GM23338 (cell line): ENCODE data around the gene LMNA. TPM values are rescaled to one million over a fixed set of nuclear protein-coding genes. Genes with fewer than 3 reads are reported as not detected.
A peak's percentile ranks its signal among the peaks of the same experiment; 100 is the strongest.

Experiments
- ATAC-seq: fragments of 200-7000 bp; cut with Tn5 transposase; 3 replicates; pipeline ENCODE4 v1.9.1; 2020
- DNase-seq: peaks from one replicate; pipeline ENCODE4 v3.0.0-alpha.2; 2015; ENCODE audit warnings: low spot score
- H2AFZ ChIP-seq: fragments of 200-600 bp; sonication (generic); 2 replicates; pipeline ENCODE4 v1.8.0; 2016; ENCODE audit warnings: antibody characterized with exemption, mild to moderate bottlenecking, moderate library complexity
- H3F3A ChIP-seq: fragments of 200-600 bp; sonication (generic); replicated peaks from 2 replicates; pipeline ENCODE4 v1.8.0; 2017; ENCODE audit warnings: antibody characterized with exemption, mixed run types, low read depth
- H3K27ac ChIP-seq: fragments of 200-600 bp; sonication (generic); 2 replicates; pipeline ENCODE4 v1.6.1; 2016; ENCODE audit warnings: low read depth
- H3K27me3 ChIP-seq: fragments of 200-600 bp; sonication (generic); 2 replicates; pipeline ENCODE4 v1.8.0; 2016; ENCODE audit warnings: mild to moderate bottlenecking, mixed run types, moderate library complexity; ENCODE audit not compliant: insufficient read depth
- H3K36me3 ChIP-seq: fragments of 200-600 bp; sonication (generic); 2 replicates; pipeline ENCODE4 v1.8.0; 2016; ENCODE audit warnings: mild to moderate bottlenecking; ENCODE audit not compliant: insufficient read depth
- H3K4me1 ChIP-seq: fragments of 200-600 bp; sonication (generic); 2 replicates; pipeline ENCODE4 v1.8.0; 2016; ENCODE audit warnings: mild to moderate bottlenecking, moderate library complexity; ENCODE audit not compliant: insufficient read depth
- H3K4me2 ChIP-seq: fragments of 200-600 bp; sonication (generic); 2 replicates; pipeline ENCODE4 v1.7.1; 2017; ENCODE audit warnings: mixed run types
- H3K4me3 ChIP-seq: fragments of 200-600 bp; sonication (generic); 2 replicates; pipeline ENCODE4 v1.6.1; 2016; ENCODE audit warnings: mixed run types
- H3K79me2 ChIP-seq: fragments of 200-600 bp; sonication (generic); replicated peaks from 2 replicates; pipeline ENCODE4 v1.8.0; 2017; ENCODE audit warnings: mild to moderate bottlenecking; ENCODE audit not compliant: insufficient read depth
- H3K9me2 ChIP-seq: fragments of 200-600 bp; sonication (generic); 2 replicates; pipeline ENCODE4 v1.8.0; 2017; ENCODE audit not compliant: insufficient read depth
- H4K20me1 ChIP-seq: fragments of 200-600 bp; sonication (generic); replicated peaks from 2 replicates; pipeline ENCODE4 v1.8.0; 2017; ENCODE audit warnings: mild to moderate bottlenecking; ENCODE audit not compliant: insufficient read depth
- H3K27ac Mint-ChIP-seq: 2 replicates; pipeline ENCODE4 v1.8.0; 2020; ENCODE audit warnings: inconsistent platforms, mild to moderate bottlenecking, moderate library complexity, mixed read lengths
- H3K27me3 Mint-ChIP-seq: 3 replicates; pipeline ENCODE4 v1.8.0; 2022; ENCODE audit warnings: low read depth, mild to moderate bottlenecking, moderate library complexity, mixed read lengths, inconsistent platforms; ENCODE audit not compliant: insufficient read depth, poor library complexity
- H3K36me3 Mint-ChIP-seq: 3 replicates; pipeline ENCODE4 v1.8.0; 2021; ENCODE audit warnings: low read depth, mild to moderate bottlenecking, inconsistent platforms, moderate library complexity, mixed read lengths
- H3K4me1 Mint-ChIP-seq: 3 replicates; pipeline ENCODE4 v1.8.0; 2020; ENCODE audit warnings: mild to moderate bottlenecking, inconsistent platforms, mixed read lengths
- H3K4me3 Mint-ChIP-seq: 3 replicates; pipeline ENCODE4 v1.8.0; 2021; ENCODE audit warnings: moderate library complexity, mild to moderate bottlenecking, inconsistent platforms, mixed read lengths
- H3K9me3 Mint-ChIP-seq: 3 replicates; pipeline ENCODE4 v1.8.0; 2020; ENCODE audit warnings: moderate library complexity, mild to moderate bottlenecking, inconsistent platforms, mixed read lengths
- CREB1 ChIP-seq: fragments of 250-450 bp; sonication (Bioruptor Pico); IDR thresholded peaks from 2 replicates; pipeline ENCODE4 v1.5.0; 2020; ENCODE audit warnings: low read depth, mild to moderate bottlenecking, moderate library complexity
- CTCF ChIP-seq, 2 experiments: fragments of 200-600 bp in 1 of 2; sonication (generic) in 1 of 2; conservative IDR thresholded peaks; 2 replicates each; pipeline versions ENCODE4 v1.5.1 to v1.6.1; 2016 to 2017; ENCODE audit warnings: antibody characterized with exemption in 2 of 2, low read depth in 2 of 2, mild to moderate bottlenecking in 2 of 2, moderate library complexity in 1 of 2
- ETS1 ChIP-seq: IDR thresholded peaks from 2 replicates; pipeline ENCODE4 v1.6.1; 2016; ENCODE audit warnings: antibody characterized with exemption
- EZH2 ChIP-seq: fragments of 200-600 bp; sonication (generic); IDR thresholded peaks from one replicate; pipeline ENCODE4 v1.8.0; 2017; ENCODE audit warnings: antibody characterized with exemption, mild to moderate bottlenecking, low read depth; ENCODE audit not compliant: unreplicated experiment
- EZH2phosphoT487 ChIP-seq: fragments of 200-600 bp; sonication (generic); IDR thresholded peaks from one replicate; pipeline ENCODE4 v1.8.1; 2018; ENCODE audit warnings: antibody characterized with exemption; ENCODE audit not compliant: unreplicated experiment
- JUNB ChIP-seq: IDR thresholded peaks from one replicate; pipeline ENCODE4 v1.6.1; 2016; ENCODE audit warnings: antibody characterized with exemption; ENCODE audit not compliant: unreplicated experiment
- NANOG ChIP-seq: IDR thresholded peaks from 2 replicates; pipeline ENCODE4 v1.6.1; 2016; ENCODE audit warnings: antibody characterized with exemption, borderline replicate concordance
- POLR2AphosphoS5 ChIP-seq: IDR thresholded peaks from 2 replicates; pipeline ENCODE4 v1.6.1; 2016; ENCODE audit warnings: antibody characterized with exemption, low read depth
- STAT1 ChIP-seq: IDR thresholded peaks from one replicate; pipeline ENCODE4 v1.6.1; 2016; ENCODE audit warnings: antibody characterized with exemption; ENCODE audit not compliant: unreplicated experiment
- ZNF114 ChIP-seq: fragments of 250-450 bp; sonication (Bioruptor Pico); IDR thresholded peaks from 2 replicates; pipeline ENCODE4 v1.5.0; 2020; ENCODE audit warnings: mild to moderate bottlenecking, moderate library complexity
- ZNF331 ChIP-seq: fragments of 250-450 bp; sonication (Bioruptor Pico); IDR thresholded peaks from 2 replicates; pipeline ENCODE4 v1.5.0; 2020; ENCODE audit warnings: low read depth, mild to moderate bottlenecking, moderate library complexity
- polyA plus RNA-seq: library from polyadenylated mRNA; unstranded; fragments of >200 nt; fragmentation: Nextera tagmentation; extraction: Ambion mirVana; gene quantifications from 2 replicates; pipeline ENCODE4 v1.2.1, GENCODE V29; 2016
- total RNA-seq: library from RNA; depleted of rRNA; stranded (reverse); fragments of >200 nt; shearing (Covaris generic); gene quantifications from 2 replicates; pipeline ENCODE4 v1.2.3, GENCODE V29; 2014
- TF ChIP-seq, protein P1 (sequence below): fragments of 250-450 bp; sonication (Bioruptor Pico); IDR thresholded peaks from 2 replicates; pipeline ENCODE4 v1.5.0; 2020; ENCODE audit warnings: mild to moderate bottlenecking, moderate library complexity
- TF ChIP-seq, protein P2 (sequence below): IDR thresholded peaks from one replicate; pipeline ENCODE4 v1.6.1; 2018; ENCODE audit warnings: antibody characterized with exemption; ENCODE audit not compliant: unreplicated experiment

The LMNA gene
- total and polyA plus RNA-seq, 2 experiments from 2014 or later, result 35.5 to 56.3 TPM

DNA sequence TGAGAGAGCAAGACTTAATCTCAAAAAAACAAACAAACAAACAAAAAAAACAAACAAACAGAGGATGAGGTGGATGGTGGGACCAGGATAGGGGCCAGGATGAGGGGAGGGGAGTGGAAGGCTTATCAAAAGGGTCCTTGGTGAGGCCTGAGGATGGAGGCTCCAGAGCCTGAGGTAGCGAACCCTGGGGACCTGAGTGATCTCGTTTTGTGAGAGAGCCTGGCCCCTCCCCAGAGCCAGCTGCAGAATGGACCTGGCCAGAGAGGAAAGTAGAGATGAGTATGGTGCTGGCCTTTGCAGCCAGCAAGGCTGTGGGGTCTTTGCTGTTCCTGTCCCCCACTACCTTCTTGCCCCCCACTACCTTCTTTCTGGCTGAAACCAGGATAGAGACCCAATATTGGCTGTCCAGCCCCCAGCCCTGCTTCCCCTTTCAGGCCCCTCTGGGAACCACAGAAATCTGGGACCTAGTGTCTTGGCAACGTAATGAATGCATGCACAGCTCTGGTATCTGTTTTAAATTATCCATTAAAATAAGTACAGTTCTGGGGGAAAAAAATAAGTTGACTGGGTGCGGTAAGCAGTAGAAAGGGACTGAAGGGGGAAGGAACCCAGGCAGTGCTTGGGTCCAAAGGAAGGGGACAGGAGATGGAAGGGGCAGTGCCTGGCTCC lies 1.1 kb upstream of the LMNA start:
- peak overlapping the region; percentile 99 for H3K4me3 ChIP-seq
- Mint-ChIP-seq H3K36me3 (no peaks in the 10 kb centered on the region), H3K4me3 (peak overlapping the region; percentile 90), H3K27ac (no peak overlapping the region), H3K4me1 (peaks cover 31% of the 10 kb centered on the region), H3K9me3 (no peaks in the 10 kb centered on the region), H3K27me3 (peaks cover 36% of the 10 kb centered on the region)
- no peak overlapping the region for H3K27ac ChIP-seq
- no peak for DNase-seq
- H4K20me1 ChIP-seq, result no peaks in the 10 kb centered on the region; the same call in 1 of the 2 replicates
- no peaks in the 10 kb centered on the region for H3K36me3 ChIP-seq
- H2AFZ ChIP-seq, result no peak overlapping the region
- H3K4me2 ChIP-seq, result peak overlapping the region; percentile 99
- no peaks in the 10 kb centered on the region for H3K9me2 ChIP-seq
- no peak for ATAC-seq
- H3F3A ChIP-seq, result 0 out of 2 replicates have a peak, but pooled peaks cover 20% of the 10 kb centered on the region
- H3K27me3 ChIP-seq, result peaks cover 12% of the 10 kb centered on the region; the same call in 1 of the 2 replicates
- peaks cover 20% of the 10 kb centered on the region for H3K4me1 ChIP-seq
- H3K79me2 ChIP-seq, result peaks cover 22% of the 10 kb centered on the region
- TF ChIP-seq ETS1, result no peak
- TF ChIP-seq STAT1, result no peak
- TF ChIP-seq EZH2phosphoT487, result no peak
- TF ChIP-seq, protein P1, sequence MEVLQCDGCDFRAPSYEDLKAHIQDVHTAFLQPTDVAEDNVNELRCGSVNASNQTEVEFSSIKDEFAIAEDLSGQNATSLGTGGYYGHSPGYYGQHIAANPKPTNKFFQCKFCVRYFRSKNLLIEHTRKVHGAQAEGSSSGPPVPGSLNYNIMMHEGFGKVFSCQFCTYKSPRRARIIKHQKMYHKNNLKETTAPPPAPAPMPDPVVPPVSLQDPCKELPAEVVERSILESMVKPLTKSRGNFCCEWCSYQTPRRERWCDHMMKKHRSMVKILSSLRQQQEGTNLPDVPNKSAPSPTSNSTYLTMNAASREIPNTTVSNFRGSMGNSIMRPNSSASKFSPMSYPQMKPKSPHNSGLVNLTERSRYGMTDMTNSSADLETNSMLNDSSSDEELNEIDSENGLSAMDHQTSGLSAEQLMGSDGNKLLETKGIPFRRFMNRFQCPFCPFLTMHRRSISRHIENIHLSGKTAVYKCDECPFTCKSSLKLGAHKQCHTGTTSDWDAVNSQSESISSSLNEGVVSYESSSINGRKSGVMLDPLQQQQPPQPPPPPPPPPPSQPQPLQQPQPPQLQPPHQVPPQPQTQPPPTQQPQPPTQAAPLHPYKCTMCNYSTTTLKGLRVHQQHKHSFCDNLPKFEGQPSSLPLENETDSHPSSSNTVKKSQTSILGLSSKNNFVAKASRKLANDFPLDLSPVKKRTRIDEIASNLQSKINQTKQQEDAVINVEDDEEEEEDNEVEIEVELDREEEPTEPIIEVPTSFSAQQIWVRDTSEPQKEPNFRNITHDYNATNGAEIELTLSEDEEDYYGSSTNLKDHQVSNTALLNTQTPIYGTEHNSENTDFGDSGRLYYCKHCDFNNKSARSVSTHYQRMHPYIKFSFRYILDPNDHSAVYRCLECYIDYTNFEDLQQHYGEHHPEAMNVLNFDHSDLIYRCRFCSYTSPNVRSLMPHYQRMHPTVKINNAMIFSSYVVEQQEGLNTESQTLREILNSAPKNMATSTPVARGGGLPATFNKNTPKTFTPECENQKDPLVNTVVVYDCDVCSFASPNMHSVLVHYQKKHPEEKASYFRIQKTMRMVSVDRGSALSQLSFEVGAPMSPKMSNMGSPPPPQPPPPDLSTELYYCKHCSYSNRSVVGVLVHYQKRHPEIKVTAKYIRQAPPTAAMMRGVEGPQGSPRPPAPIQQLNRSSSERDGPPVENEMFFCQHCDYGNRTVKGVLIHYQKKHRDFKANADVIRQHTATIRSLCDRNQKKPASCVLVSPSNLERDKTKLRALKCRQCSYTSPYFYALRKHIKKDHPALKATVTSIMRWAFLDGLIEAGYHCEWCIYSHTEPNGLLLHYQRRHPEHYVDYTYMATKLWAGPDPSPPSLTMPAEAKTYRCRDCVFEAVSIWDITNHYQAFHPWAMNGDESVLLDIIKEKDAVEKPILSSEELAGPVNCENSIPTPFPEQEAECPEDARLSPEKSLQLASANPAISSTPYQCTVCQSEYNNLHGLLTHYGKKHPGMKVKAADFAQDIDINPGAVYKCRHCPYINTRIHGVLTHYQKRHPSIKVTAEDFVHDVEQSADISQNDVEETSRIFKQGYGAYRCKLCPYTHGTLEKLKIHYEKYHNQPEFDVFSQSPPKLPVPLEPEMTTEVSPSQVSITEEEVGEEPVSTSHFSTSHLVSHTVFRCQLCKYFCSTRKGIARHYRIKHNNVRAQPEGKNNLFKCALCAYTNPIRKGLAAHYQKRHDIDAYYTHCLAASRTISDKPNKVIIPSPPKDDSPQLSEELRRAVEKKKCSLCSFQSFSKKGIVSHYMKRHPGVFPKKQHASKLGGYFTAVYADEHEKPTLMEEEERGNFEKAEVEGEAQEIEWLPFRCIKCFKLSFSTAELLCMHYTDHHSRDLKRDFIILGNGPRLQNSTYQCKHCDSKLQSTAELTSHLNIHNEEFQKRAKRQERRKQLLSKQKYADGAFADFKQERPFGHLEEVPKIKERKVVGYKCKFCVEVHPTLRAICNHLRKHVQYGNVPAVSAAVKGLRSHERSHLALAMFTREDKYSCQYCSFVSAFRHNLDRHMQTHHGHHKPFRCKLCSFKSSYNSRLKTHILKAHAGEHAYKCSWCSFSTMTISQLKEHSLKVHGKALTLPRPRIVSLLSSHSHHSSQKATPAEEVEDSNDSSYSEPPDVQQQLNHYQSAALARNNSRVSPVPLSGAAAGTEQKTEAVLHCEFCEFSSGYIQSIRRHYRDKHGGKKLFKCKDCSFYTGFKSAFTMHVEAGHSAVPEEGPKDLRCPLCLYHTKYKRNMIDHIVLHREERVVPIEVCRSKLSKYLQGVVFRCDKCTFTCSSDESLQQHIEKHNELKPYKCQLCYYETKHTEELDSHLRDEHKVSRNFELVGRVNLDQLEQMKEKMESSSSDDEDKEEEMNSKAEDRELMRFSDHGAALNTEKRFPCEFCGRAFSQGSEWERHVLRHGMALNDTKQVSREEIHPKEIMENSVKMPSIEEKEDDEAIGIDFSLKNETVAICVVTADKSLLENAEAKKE (CRISPR knock-in tag), result no peak
- TF ChIP-seq CTCF (conservative IDR thresholded peaks at IDR 0.05; ENCODE audit: low read depth in 2 of 2), result no peak
- no peak for TF ChIP-seq POLR2AphosphoS5
- no peak for TF ChIP-seq CREB1 (CRISPR knock-in tag)
- no peak for TF ChIP-seq ZNF331 (CRISPR knock-in tag)
- TF ChIP-seq ZNF114 (CRISPR knock-in tag), result no peak
- TF ChIP-seq EZH2, result no peak
- no peak for TF ChIP-seq JUNB
- TF ChIP-seq, protein P2, sequence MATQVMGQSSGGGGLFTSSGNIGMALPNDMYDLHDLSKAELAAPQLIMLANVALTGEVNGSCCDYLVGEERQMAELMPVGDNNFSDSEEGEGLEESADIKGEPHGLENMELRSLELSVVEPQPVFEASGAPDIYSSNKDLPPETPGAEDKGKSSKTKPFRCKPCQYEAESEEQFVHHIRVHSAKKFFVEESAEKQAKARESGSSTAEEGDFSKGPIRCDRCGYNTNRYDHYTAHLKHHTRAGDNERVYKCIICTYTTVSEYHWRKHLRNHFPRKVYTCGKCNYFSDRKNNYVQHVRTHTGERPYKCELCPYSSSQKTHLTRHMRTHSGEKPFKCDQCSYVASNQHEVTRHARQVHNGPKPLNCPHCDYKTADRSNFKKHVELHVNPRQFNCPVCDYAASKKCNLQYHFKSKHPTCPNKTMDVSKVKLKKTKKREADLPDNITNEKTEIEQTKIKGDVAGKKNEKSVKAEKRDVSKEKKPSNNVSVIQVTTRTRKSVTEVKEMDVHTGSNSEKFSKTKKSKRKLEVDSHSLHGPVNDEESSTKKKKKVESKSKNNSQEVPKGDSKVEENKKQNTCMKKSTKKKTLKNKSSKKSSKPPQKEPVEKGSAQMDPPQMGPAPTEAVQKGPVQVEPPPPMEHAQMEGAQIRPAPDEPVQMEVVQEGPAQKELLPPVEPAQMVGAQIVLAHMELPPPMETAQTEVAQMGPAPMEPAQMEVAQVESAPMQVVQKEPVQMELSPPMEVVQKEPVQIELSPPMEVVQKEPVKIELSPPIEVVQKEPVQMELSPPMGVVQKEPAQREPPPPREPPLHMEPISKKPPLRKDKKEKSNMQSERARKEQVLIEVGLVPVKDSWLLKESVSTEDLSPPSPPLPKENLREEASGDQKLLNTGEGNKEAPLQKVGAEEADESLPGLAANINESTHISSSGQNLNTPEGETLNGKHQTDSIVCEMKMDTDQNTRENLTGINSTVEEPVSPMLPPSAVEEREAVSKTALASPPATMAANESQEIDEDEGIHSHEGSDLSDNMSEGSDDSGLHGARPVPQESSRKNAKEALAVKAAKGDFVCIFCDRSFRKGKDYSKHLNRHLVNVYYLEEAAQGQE, result no peak
- no peak for TF ChIP-seq NANOG
